ENCODE measurements around the gene EML2.

GRCh38 chr19:45569619-45570421 is 69.4 kb downstream of the EML2 start:
- TF ChIP-seq POLR2AphosphoS5 (IDR thresholded peaks at IDR 0.05; ENCODE audit: low read depth, low read length): no peak
- TF ChIP-seq POLR2A (IDR thresholded peaks at IDR 0.05; ENCODE audit: low read depth, low read length): no peak

Data from GM12892 (cell line).